Sigmoid colon (tissue), 4 donors: ENCODE results near the gene TPGS1.

Experiments
- CTCF ChIP-seq, 4 experiments: fragments of 450-650 bp in 3 of 4; fragments of 200-600 bp in 1 of 4; IDR thresholded peaks; one replicate each; pipeline ENCODE4 v1.5.1; 2016 to 2019; ENCODE audit warnings: antibody characterized with exemption in 4 of 4, mild to moderate bottlenecking in 3 of 4, moderate library complexity in 2 of 4
- POLR2AphosphoS5 ChIP-seq, 4 donors: sonication (generic); formaldehyde crosslinking; IDR thresholded peaks; one replicate each; pipeline ENCODE4 v1.6.1; 2017; ENCODE audit warnings: antibody characterized with exemption in 4 of 4

GRCh38 chr19:539429-540030, 32.2 kb downstream of the TPGS1 start:
- TF ChIP-seq CTCF (IDR thresholded peaks at IDR 0.05), result no peak
- no peak for TF ChIP-seq POLR2AphosphoS5 (IDR thresholded peaks at IDR 0.05)
